HepG2 (cell line): ENCODE results near the gene MTUS2. TPM values are rescaled to one million over a fixed set of nuclear protein-coding genes. Genes with fewer than 3 reads are reported as not detected.

ENCODE experiments used
- ATAC-seq: fragments of 200-7000 bp; cut with Tn5 transposase; 3 replicates; pipeline ENCODE4 v1.9.1; 2020; ENCODE audit warnings: mild to moderate bottlenecking, moderate library complexity
- BruUV-seq: library from RNA; stranded (reverse); fragments of 400-500 nt; replicated peaks from 2 replicates; lab custom pipeline; 2021; lab: Mats Ljungman, UMichigan
- CTCF ChIA-PET: fragments of 300-600 bp; formaldehyde crosslinking; extraction: SDS; loops from one replicate; lab custom pipeline; 2021; ENCODE audit warnings: low total read pairs, inconsistent platforms, low intra/inter-chr PET ratio; lab: Yijun Ruan, JAX
- POLR2A ChIA-PET: fragments of 350-600 bp; sonication (Branson Sonifier 250); formaldehyde crosslinking; loops from one replicate; lab custom pipeline; 2020; ENCODE audit warnings: antibody characterized with exemption, inconsistent platforms; lab: Yijun Ruan, JAX
- DNase-seq: peaks from one replicate; pipeline ENCODE4 v3.0.0-alpha.2; 2015; ENCODE audit warnings: low spot score
- FAIRE-seq: peaks from 3 replicates; lab custom pipeline; 2011; peaks lifted over from hg19 to GRCh38; lab: Jason Lieb, UNC
- H2AFZ ChIP-seq: one replicate; pipeline ENCODE4 v1.6.1; 2011; ENCODE audit warnings: low read length, inconsistent platforms
- H3K27ac ChIP-seq: fragments of 300-600 bp; 3 replicates; pipeline ENCODE4 v1.8.0; 2011; ENCODE audit warnings: mixed run types, mild to moderate bottlenecking, mixed read lengths, low read length, inconsistent platforms; ENCODE audit not compliant: insufficient read depth; ENCODE audit errors: extremely low read length
- H3K27me3 ChIP-seq, 2 experiments: fragments of 200-600 bp in 1 of 2; 2 replicates in 1 of 2; 3 replicates in 1 of 2; pipeline versions ENCODE4 v1.6.0 to v1.8.0; 2011; ENCODE audit warnings: low read length in 2 of 2, mild to moderate bottlenecking in 2 of 2, moderate library complexity in 2 of 2, inconsistent platforms in 1 of 2; ENCODE audit not compliant: insufficient read depth in 2 of 2, control insufficient read depth in 1 of 2
- H3K36me3 ChIP-seq, 2 experiments: fragments of 200-600 bp in 1 of 2; replicated peaks in 1 of 2; 2 replicates in 1 of 2; 3 replicates in 1 of 2; pipeline versions ENCODE4 v1.5.1 to v1.8.0; 2011; ENCODE audit warnings: low read length in 2 of 2, inconsistent platforms in 1 of 2; ENCODE audit not compliant: insufficient read depth in 2 of 2, control insufficient read depth in 1 of 2
- H3K4me1 ChIP-seq: 2 replicates; pipeline ENCODE4 v1.5.1; 2012; ENCODE audit warnings: low read length, inconsistent platforms; ENCODE audit not compliant: insufficient read depth
- H3K4me2 ChIP-seq: 2 replicates; pipeline ENCODE4 v1.6.0; 2011; ENCODE audit warnings: low read depth, low read length, inconsistent platforms
- H3K4me3 ChIP-seq, 3 experiments: fragments of 200-600 bp in 1 of 3; sonication (generic), shearing (Covaris generic) in 1 of 3; replicated peaks in 1 of 3; 2 replicates each; pipeline ENCODE4 v1.5.1; 2011 to 2016; ENCODE audit warnings: low read length in 3 of 3, inconsistent platforms in 2 of 3, low read depth in 2 of 3, mild to moderate bottlenecking in 2 of 3, control low read depth in 1 of 3, mixed read lengths in 1 of 3; ENCODE audit not compliant: insufficient read depth in 1 of 3
- H3K79me2 ChIP-seq: one replicate; pipeline ENCODE4 v1.6.1; 2011; ENCODE audit warnings: low read length, inconsistent platforms; ENCODE audit not compliant: insufficient read depth
- H3K9ac ChIP-seq: 2 replicates; pipeline ENCODE4 v1.6.0; 2011; ENCODE audit warnings: mild to moderate bottlenecking, low read depth, low read length, inconsistent platforms; ENCODE audit not compliant: insufficient read depth
- H3K9me3 ChIP-seq: 2 replicates; pipeline ENCODE4 v1.5.1; 2012; ENCODE audit warnings: mild to moderate bottlenecking, low read length
- H4K20me1 ChIP-seq: 2 replicates; pipeline ENCODE4 v1.6.0; 2011; ENCODE audit warnings: inconsistent platforms, mild to moderate bottlenecking, low read length, moderate library complexity; ENCODE audit not compliant: insufficient read depth
- ESRRA ChIP-seq: sonication (generic); formaldehyde crosslinking; IDR thresholded peaks from 2 replicates; pipeline ENCODE4 v1.5.1; 2020; ENCODE audit warnings: mild to moderate bottlenecking, low read depth, missing genetic modification reagents
- ETS1 ChIP-seq: sonication (generic); formaldehyde crosslinking; IDR thresholded peaks from 2 replicates; pipeline ENCODE4 v1.4.0; 2020; ENCODE audit warnings: missing genetic modification reagents
- GMEB1 ChIP-seq: sonication (generic); formaldehyde crosslinking; IDR thresholded peaks from 2 replicates; pipeline ENCODE4 v1.5.1; 2020; ENCODE audit warnings: missing genetic modification reagents, mild to moderate bottlenecking, borderline replicate concordance
- GRHL1 ChIP-seq: sonication (generic); formaldehyde crosslinking; conservative IDR thresholded peaks from 2 replicates; pipeline ENCODE4 v1.8.0; 2022; ENCODE audit warnings: missing genetic modification reagents
- ISL2 ChIP-seq: sonication (generic); formaldehyde crosslinking; IDR thresholded peaks from 2 replicates; pipeline ENCODE4 v1.5.0; 2020; ENCODE audit warnings: missing genetic modification reagents
- JUNB ChIP-seq: sonication (generic); formaldehyde crosslinking; IDR thresholded peaks from 2 replicates; pipeline ENCODE4 v1.8.0; 2022; ENCODE audit warnings: missing genetic modification reagents, mild to moderate bottlenecking, borderline replicate concordance
- SAP130 ChIP-seq: IDR thresholded peaks from 2 replicates; pipeline ENCODE4 v1.6.1; 2016; ENCODE audit warnings: low read depth
- SKIL ChIP-seq: sonication (generic); formaldehyde crosslinking; IDR thresholded peaks from 2 replicates; pipeline ENCODE4 v1.8.0; 2022; ENCODE audit warnings: missing genetic modification reagents, mild to moderate bottlenecking, moderate library complexity, borderline replicate concordance
- SMAD9 ChIP-seq: sonication (generic); formaldehyde crosslinking; IDR thresholded peaks from 2 replicates; pipeline ENCODE4 v1.5.1; 2020; ENCODE audit warnings: mild to moderate bottlenecking, missing genetic modification reagents
- STAG1 ChIP-seq: sonication (generic); formaldehyde crosslinking; IDR thresholded peaks from 2 replicates; pipeline ENCODE4 v1.4.0; 2020; ENCODE audit warnings: missing genetic modification reagents
- ZBTB3 ChIP-seq: sonication (generic); formaldehyde crosslinking; IDR thresholded peaks from 2 replicates; pipeline ENCODE4 v1.4.0; 2020; ENCODE audit warnings: low read depth, mild to moderate bottlenecking, moderate library complexity, missing genetic modification reagents, borderline replicate concordance
- ZNF3 ChIP-seq: IDR thresholded peaks from 2 replicates; pipeline ENCODE4 v1.7.0; 2017; ENCODE audit warnings: inconsistent platforms
- ZNF720 ChIP-seq: sonication (generic); formaldehyde crosslinking; IDR thresholded peaks from 2 replicates; pipeline ENCODE4 v1.4.0; 2020; ENCODE audit warnings: missing genetic modification reagents
- WGBS: methylation state at CpG from one replicate; pipeline ENCODE4 v1.1.6; 2017; ENCODE audit warnings: low lambda C conversion rate; 5-methylcytosine and 5-hydroxymethylcytosine counted together
- in situ Hi-C: cut with HindIII; loops from 2 replicates; pipeline ENCODE4 v1.10.0; 2017; ENCODE audit warnings: low pct_unique_long_range_greater_than_20kb; ENCODE audit not compliant: extremely low pct_ligation_motif_present
- intact Hi-C: fragments of 100-400 bp; cut with micrococcal nuclease; formaldehyde crosslinking; loops from one replicate; pipeline ENCODE4 v1.10.0; 2022; ENCODE audit not compliant: unreplicated experiment
- polyA plus RNA-seq, 8 experiments: library from polyadenylated mRNA; depleted of rRNA in 3 of 8; stranded (reverse) in 7 of 8; unstranded in 1 of 8; fragments of >200 nt; fragmentation: Illumina TruSeq in 4 of 8; extraction: Trizol in 4 of 8; gene quantifications; 2 replicates each; pipeline versions ENCODE4 v1.2.1 to v1.2.3, GENCODE V29; 2011 to 2016; ENCODE audit warnings: low read depth in 4 of 8, missing spikeins in 1 of 8, mixed read lengths in 1 of 8; ENCODE audit not compliant: insufficient read depth in 1 of 8
- total RNA-seq, 5 experiments: library from RNA; depleted of rRNA; stranded (reverse); fragments of >200 nt; fragmentation: Illumina TruSeq; extraction: Trizol; gene quantifications; 2 replicates each; pipeline ENCODE4 v1.2.3, GENCODE V29; 2016; ENCODE audit warnings: low read depth in 1 of 5

MTUS2 gene
- total and polyA plus RNA-seq, 2 of the 13 experiments (the other 11 are each of a cell fraction or from before 2014, with no cell fraction given) = not detected

DNA sequence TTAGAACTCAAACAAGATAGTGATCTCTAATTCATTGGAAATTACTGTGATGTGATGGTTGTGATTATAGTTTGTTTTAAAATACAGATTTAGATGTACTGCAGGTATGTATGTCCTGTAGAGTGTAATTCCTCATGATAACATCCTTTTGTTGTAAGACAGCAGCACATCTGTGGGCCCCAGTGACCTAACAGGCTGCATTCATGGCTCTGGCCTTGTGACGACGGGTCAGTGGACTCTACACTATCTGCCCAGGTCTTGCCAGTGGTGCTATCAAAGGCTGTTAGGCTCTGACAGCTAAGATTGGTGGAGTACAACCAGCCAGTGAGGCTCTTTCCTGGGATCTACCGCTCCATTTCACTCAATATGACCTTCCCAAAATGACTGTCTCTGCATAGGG is 158.4 kb downstream of the MTUS2 start:
- intact Hi-C loops = no loop called here
- WGBS = 0% methylated on average over 3 of the region's 3 CpGs
- H3K4me3 ChIP-seq = no peak overlapping the region
- no peaks in the 10 kb centered on the region for H3K4me1 ChIP-seq
- H3K27me3 ChIP-seq = no peaks in the 10 kb centered on the region
- no TSS peak for BruUV-seq
- no peaks in the 10 kb centered on the region for H4K20me1 ChIP-seq
- FAIRE-seq (no peak), ATAC-seq (no peak), DNase-seq (no peak)
- no peaks in the 10 kb centered on the region for H3K9me3 ChIP-seq
- H3K27ac ChIP-seq = no peak overlapping the region
- no peak overlapping the region for H3K9ac ChIP-seq
- no peak overlapping the region for H3K4me2 ChIP-seq
- in situ Hi-C loops = no loop called here
- H3K79me2 ChIP-seq = no peaks in the 10 kb centered on the region
- H3K36me3 ChIP-seq = no peaks in the 10 kb centered on the region
- POLR2A ChIA-PET = no interaction called here
- H2AFZ ChIP-seq = no peak overlapping the region
- TF ChIP-seq STAG1 (CRISPR knock-in tag) (no peak), ZNF720 (CRISPR knock-in tag) (no peak), JUNB (CRISPR knock-in tag) (no peak), ZBTB3 (no peak), GRHL1 (CRISPR knock-in tag) (no peak), ZNF3 (CRISPR knock-in tag) (no peak), SAP130 (CRISPR knock-in tag) (no peak), GMEB1 (CRISPR knock-in tag) (no peak), ESRRA (CRISPR knock-in tag) (no peak), ETS1 (CRISPR knock-in tag) (no peak), ISL2 (no peak), SKIL (CRISPR knock-in tag) (no peak), SMAD9 (CRISPR knock-in tag) (no peak)
- TF ChIP-seq, all 625 proteins: peak for 0
- CTCF ChIA-PET = no interaction called here
